GM21367 (cell line): ENCODE data around the gene PSME4.

Source experiments
- ATAC-seq: cut with Tn5 transposase; IDR thresholded peaks from one replicate; pipeline ENCODE4 v1.9.1; 2021; ENCODE audit not compliant: unreplicated experiment

PSME4 gene

GRCh38 chr2:53901192-53901591 lies 69.6 kb downstream of the PSME4 start:
- no peak for ATAC-seq

GRCh38 chr2:53896864-53897263 lies 73.9 kb downstream of the PSME4 start:
- ATAC-seq: no peak

GRCh38 chr2:53886406-53887280 lies 84.2 kb downstream of the PSME4 start:
- ATAC-seq: no peak

GRCh38 chr2:53884883-53885282 lies 85.9 kb downstream of the PSME4 start:
- ATAC-seq: no peak

- no peak for ATAC-seq
Observed at GRCh38 chr2:53881986-53882385, 88.8 kb downstream of the PSME4 start.

- no peak for ATAC-seq
Observed at GRCh38 chr2:53881360-53881759, 89.4 kb downstream of the PSME4 start.

GRCh38 chr2:53880756-53881155 lies 90.0 kb downstream of the PSME4 start:
- no peak for ATAC-seq

- no peak for ATAC-seq
Observed at GRCh38 chr2:53877556-53877955, 93.2 kb downstream of the PSME4 start.

- ATAC-seq: no peak
Observed at GRCh38 chr2:53877112-53877511, 93.7 kb downstream of the PSME4 start.

GRCh38 chr2:53874401-53874950 lies 96.3 kb downstream of the PSME4 start:
- ATAC-seq: no peak

- no peak for ATAC-seq
Observed at GRCh38 chr2:53867773-53868172, 103.0 kb downstream of the PSME4 start.

GRCh38 chr2:53867169-53867568 lies 103.6 kb downstream of the PSME4 start:
- ATAC-seq: no peak

GRCh38 chr2:53865962-53866361 lies 104.8 kb downstream of the PSME4 start:
- ATAC-seq: no peak

GRCh38 chr2:53865264-53865663 lies 105.5 kb downstream of the PSME4 start:
- ATAC-seq: no peak

- no peak for ATAC-seq
Observed at GRCh38 chr2:53863538-53864227, 107.1 kb downstream of the PSME4 start.

- no peak for ATAC-seq
Observed at GRCh38 chr2:53861824-53862223, 109.0 kb downstream of the PSME4 start.

- no peak for ATAC-seq
Observed at GRCh38 chr2:53859206-53860181, 111.3 kb downstream of the PSME4 start, which contains the start of gene GPR75. Gene GPR75, minus strand, starts transcription at chr2:53859967. Its CDS starts 5,211 bp downstream, at chr2:53854756.

GRCh38 chr2:53856272-53856671 lies 114.5 kb downstream of the PSME4 start:
- no peak for ATAC-seq

- no peak for ATAC-seq
Observed at GRCh38 chr2:53854678-53855077, 116.1 kb downstream of the PSME4 start.

GRCh38 chr2:53852532-53852931 lies 118.3 kb downstream of the PSME4 start:
- no peak for ATAC-seq
